ENCODE data around the gene HTR3A. TPM values are rescaled to one million over a fixed set of nuclear protein-coding genes. Genes with fewer than 3 reads are reported as not detected.
A peak's percentile ranks its signal among the peaks of the same experiment; 100 is the strongest.

Gene HTR3A
- polyA plus RNA-seq, 1 donor from 2014 or later = 11.3 TPM

GRCh38 chr11:113954235-113954634 lies 20.7 kb upstream of the HTR3A start:
- Mint-ChIP-seq H3K4me3 (no peak overlapping the region), H3K27ac (no peak overlapping the region), H3K4me1 (peaks cover 0 to 5% (median 2%) of the 10 kb centered on the region in 3 donors), H3K9me3 (no peaks in the 10 kb centered on the region), H3K36me3 (peaks cover 3% of the 10 kb centered on the region), H3K27me3 (peaks cover 2% of the 10 kb centered on the region)

DNA sequence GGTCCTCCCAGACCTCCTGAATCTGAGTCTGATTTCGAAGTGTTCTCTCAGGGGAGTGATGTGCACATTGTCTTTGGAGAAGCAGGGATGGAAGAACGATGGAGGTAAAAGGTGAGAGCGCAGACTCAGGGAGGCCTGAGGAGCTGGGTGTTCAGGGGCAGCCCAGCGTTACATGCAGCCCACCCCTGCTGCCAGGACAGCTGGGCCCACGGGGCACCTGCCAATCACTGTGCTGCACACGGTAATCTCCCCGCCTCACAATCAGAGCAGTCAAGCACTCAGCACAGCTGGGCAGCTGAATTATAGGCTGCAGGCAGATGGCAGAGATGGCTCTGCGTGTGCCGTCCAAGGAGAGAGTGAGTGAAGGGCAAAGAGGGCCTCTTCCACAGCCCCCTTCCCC lies 17.9 kb upstream of the HTR3A start:
- Mint-ChIP-seq H3K27ac (no peak overlapping the region), H3K4me3 (no peak overlapping the region), H3K27me3 (peaks cover 2% of the 10 kb centered on the region), H3K36me3 (no peaks in the 10 kb centered on the region), H3K4me1 (peaks cover 0 to 4% (median 0%) of the 10 kb centered on the region in 3 donors), H3K9me3 (no peaks in the 10 kb centered on the region)

DNA sequence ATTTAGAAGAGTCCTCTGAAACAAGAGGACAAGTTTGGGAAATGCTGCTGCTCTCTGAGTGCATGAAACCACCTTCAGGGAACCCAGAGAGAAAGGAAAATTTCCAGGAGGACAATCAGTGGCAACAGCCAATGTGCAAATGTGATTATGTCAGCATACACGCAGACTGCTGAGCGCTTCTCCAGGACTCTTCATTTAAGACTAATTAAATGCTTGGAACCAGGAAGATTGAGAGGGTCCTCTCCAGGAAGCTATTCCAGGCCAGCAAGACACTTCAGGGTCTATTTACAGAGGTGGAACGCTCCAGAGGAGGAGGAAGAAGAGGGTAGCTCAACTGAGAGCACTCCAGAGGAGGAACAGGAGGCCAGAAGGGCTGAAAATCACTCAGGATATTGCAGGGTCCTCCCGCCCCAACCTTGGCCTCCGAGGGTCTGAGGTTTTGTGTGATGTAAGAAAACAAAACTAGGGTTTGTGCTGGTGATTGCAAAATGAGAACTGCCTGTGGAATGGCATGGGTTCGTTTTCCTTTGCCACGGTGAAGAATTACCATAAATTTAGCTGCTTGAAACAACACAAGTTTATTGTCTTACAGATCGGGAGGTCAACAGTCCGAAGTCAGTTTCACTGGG lies 14.1 kb upstream of the HTR3A start:
- no peak overlapping the region for H3K27ac Mint-ChIP-seq
- H3K4me3 Mint-ChIP-seq = peak overlapping the region in 1 of 4 donors; percentile 55
- H3K36me3 Mint-ChIP-seq = no peaks in the 10 kb centered on the region
- H3K9me3 Mint-ChIP-seq = no peaks in the 10 kb centered on the region
- peaks cover 2% of the 10 kb centered on the region for H3K27me3 Mint-ChIP-seq
- peaks cover 0 to 4% (median 1%) of the 10 kb centered on the region in 3 donors for H3K4me1 Mint-ChIP-seq

- no peaks in the 10 kb centered on the region for H3K9me3 Mint-ChIP-seq
- peaks cover 9 to 15% (median 10%) of the 10 kb centered on the region in 3 donors for H3K4me1 Mint-ChIP-seq
- no peaks in the 10 kb centered on the region for H3K27me3 Mint-ChIP-seq
- no peak overlapping the region for H3K27ac Mint-ChIP-seq
- no peaks in the 10 kb centered on the region for H3K36me3 Mint-ChIP-seq
- no peak overlapping the region for H3K4me3 Mint-ChIP-seq
Observed at GRCh38 chr11:113967361-113967760, 7.5 kb upstream of the HTR3A start.

DNA sequence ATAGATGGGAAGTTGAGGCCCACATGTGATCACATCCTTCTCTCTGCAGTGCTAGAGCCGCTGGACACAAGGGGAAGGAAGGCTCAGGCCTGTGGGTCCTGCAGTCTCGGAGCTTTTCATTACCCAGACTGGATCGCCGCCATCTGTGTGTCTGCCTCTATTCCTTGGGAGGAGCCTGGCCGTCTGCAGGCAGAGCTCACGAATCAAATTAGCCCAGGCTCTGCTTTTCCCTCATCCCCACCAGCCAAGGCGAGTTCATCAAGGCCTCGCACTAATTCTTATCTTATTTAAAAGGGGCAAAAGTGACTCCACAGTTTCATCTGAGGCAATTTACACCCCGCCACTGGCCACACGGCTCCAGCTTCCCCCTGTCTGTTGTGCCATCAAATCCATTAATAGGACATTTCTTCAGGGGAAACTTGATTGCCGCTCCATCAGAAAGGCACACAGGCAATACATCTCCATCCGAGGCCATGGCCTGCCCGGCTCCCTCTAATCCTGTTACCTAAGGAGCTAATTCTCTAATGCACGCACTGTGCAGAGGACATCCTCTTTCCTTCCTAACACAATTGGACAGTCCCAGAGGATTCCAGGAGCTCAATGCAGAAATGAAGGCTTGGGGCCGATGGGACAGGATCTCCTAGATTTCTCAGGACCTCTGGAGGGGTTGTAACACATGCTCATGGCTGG lies 3.3 kb upstream of the HTR3A start:
- no peak overlapping the region for H3K27ac Mint-ChIP-seq
- no peaks in the 10 kb centered on the region for H3K9me3 Mint-ChIP-seq
- H3K4me1 Mint-ChIP-seq = peaks cover 21 to 44% (median 31%) of the 10 kb centered on the region in 3 donors
- H3K36me3 Mint-ChIP-seq = no peaks in the 10 kb centered on the region
- no peak overlapping the region for H3K4me3 Mint-ChIP-seq
- no peaks in the 10 kb centered on the region for H3K27me3 Mint-ChIP-seq

- Mint-ChIP-seq H3K27me3 (no peaks in the 10 kb centered on the region), H3K36me3 (no peaks in the 10 kb centered on the region), H3K27ac (peak overlapping the region; percentile 96 to 100 (median 99)), H3K9me3 (no peaks in the 10 kb centered on the region), H3K4me1 (peaks cover 36 to 70% (median 52%) of the 10 kb centered on the region in 3 donors), H3K4me3 (peak overlapping the region; percentile 70 to 90 (median 82))
Observed at GRCh38 chr11:113977071-113977490, 2.2 kb downstream of the HTR3A start.

- no peaks in the 10 kb centered on the region for H3K9me3 Mint-ChIP-seq
- no peaks in the 10 kb centered on the region for H3K36me3 Mint-ChIP-seq
- peak overlapping the region; percentile 96 to 100 (median 99) for H3K27ac Mint-ChIP-seq
- H3K4me3 Mint-ChIP-seq = peak overlapping the region; percentile 70 to 90 (median 82)
- no peaks in the 10 kb centered on the region for H3K27me3 Mint-ChIP-seq
- peaks cover 32 to 67% (median 55%) of the 10 kb centered on the region in 3 donors for H3K4me1 Mint-ChIP-seq
Observed at GRCh38 chr11:113977701-113978100, 2.8 kb downstream of the HTR3A start.

DNA sequence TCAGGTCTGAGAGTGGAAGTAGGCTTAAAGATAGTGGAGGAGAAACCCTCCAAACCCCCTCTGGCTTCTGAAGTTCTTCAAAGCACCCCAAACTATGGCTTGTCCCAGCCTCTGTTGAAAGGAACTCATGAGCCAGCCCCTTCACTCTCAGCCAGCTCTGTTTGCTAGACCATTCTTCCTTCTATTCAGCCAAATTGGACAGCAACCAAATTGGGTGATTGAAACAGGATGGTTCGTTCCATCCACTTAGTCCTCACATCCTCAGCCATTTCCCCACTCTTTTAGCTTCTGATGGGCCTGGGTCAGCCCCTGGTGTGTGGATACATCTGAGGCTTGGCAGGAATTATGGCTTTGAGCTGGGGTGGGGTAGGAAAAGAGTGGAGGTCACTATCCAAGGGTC lies 4.5 kb downstream of the HTR3A start:
- Mint-ChIP-seq H3K27ac (no peak overlapping the region), H3K9me3 (no peaks in the 10 kb centered on the region), H3K36me3 (peaks cover 7% of the 10 kb centered on the region), H3K4me3 (peak overlapping the region in 1 of 4 donors; percentile 78), H3K27me3 (no peaks in the 10 kb centered on the region), H3K4me1 (peaks cover 38 to 62% (median 57%) of the 10 kb centered on the region in 3 donors)

- Mint-ChIP-seq H3K36me3 (peaks cover 8% of the 10 kb centered on the region), H3K4me1 (peaks cover 42 to 55% (median 54%) of the 10 kb centered on the region in 3 donors), H3K27ac (peak overlapping the region in 1 of 3 donors; percentile 57), H3K9me3 (no peaks in the 10 kb centered on the region), H3K4me3 (peak overlapping the region; percentile 37 to 86 (median 56)), H3K27me3 (no peaks in the 10 kb centered on the region)
Observed at GRCh38 chr11:113980785-113981184, 5.9 kb downstream of the HTR3A start.

GRCh38 chr11:113982306-113982705 lies 7.4 kb downstream of the HTR3A start:
- Mint-ChIP-seq H3K4me1 (peaks cover 29 to 40% (median 39%) of the 10 kb centered on the region in 3 donors), H3K27ac (no peak overlapping the region), H3K4me3 (peak overlapping the region in 1 of 4 donors; percentile 24), H3K9me3 (no peaks in the 10 kb centered on the region), H3K36me3 (peaks cover 10% of the 10 kb centered on the region), H3K27me3 (no peaks in the 10 kb centered on the region)

DNA sequence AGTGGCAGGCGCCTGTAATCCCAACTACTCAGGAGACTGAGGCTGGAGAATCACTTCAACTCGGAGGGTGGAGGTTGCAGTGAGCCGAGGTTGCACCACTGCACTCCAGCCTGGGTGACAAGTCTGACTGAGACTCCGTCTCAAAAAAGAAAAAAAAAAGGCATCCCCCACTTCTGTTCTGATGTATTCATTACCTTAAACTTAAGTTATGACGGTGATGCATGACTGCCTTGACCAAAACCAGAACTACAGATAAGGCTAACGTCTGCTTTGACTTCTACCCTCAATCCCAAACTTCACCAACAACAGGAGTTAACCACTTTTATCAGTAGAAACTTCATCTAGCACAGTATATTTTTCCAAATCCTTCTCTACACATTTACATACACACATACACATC lies 9.9 kb downstream of the HTR3A start:
- Mint-ChIP-seq H3K4me3 (peak overlapping the region in 1 of 4 donors; percentile 49), H3K36me3 (peaks cover 12% of the 10 kb centered on the region), H3K4me1 (peaks cover 20 to 33% (median 23%) of the 10 kb centered on the region in 3 donors), H3K27me3 (no peaks in the 10 kb centered on the region), H3K27ac (no peak overlapping the region), H3K9me3 (peaks cover 0 to 1% (median 0%) of the 10 kb centered on the region in 3 donors)

- peaks cover 12% of the 10 kb centered on the region for H3K36me3 Mint-ChIP-seq
- H3K27me3 Mint-ChIP-seq = no peaks in the 10 kb centered on the region
- peaks cover 0 to 1% (median 0%) of the 10 kb centered on the region in 3 donors for H3K9me3 Mint-ChIP-seq
Observed at GRCh38 chr11:113985906-113986305, 11.0 kb downstream of the HTR3A start.

GRCh38 chr11:113986351-113987140 lies 11.6 kb downstream of the HTR3A start:
- H3K9me3 Mint-ChIP-seq = peaks cover 0 to 1% (median 0%) of the 10 kb centered on the region in 3 donors
- peaks cover 8 to 18% (median 11%) of the 10 kb centered on the region in 3 donors for H3K4me1 Mint-ChIP-seq
- peak overlapping the region in 1 of 3 donors; percentile 50 for H3K27ac Mint-ChIP-seq
- no peaks in the 10 kb centered on the region for H3K27me3 Mint-ChIP-seq
- no peak overlapping the region for H3K4me3 Mint-ChIP-seq
- H3K36me3 Mint-ChIP-seq = peaks cover 12% of the 10 kb centered on the region

More at GRCh38 chr11:113985906-113986305, 11.0 kb downstream of the HTR3A start:
- H3K27ac Mint-ChIP-seq = no peak overlapping the region
- H3K4me3 Mint-ChIP-seq = peak overlapping the region in 1 of 4 donors; percentile 32
- H3K4me1 Mint-ChIP-seq = peaks cover 11 to 22% (median 12%) of the 10 kb centered on the region in 3 donors

- Mint-ChIP-seq H3K9me3 (peaks cover 0 to 1% (median 0%) of the 10 kb centered on the region in 3 donors), H3K4me3 (no peak overlapping the region)
Observed at GRCh38 chr11:113989381-113989780, 14.5 kb downstream of the HTR3A start.

GRCh38 chr11:113989916-113990315 lies 15.0 kb downstream of the HTR3A start:
- Mint-ChIP-seq H3K27ac (no peak overlapping the region), H3K36me3 (peaks cover 5% of the 10 kb centered on the region), H3K4me1 (peaks cover 2 to 5% (median 2%) of the 10 kb centered on the region in 3 donors), H3K4me3 (no peak overlapping the region), H3K27me3 (peaks cover 2% of the 10 kb centered on the region), H3K9me3 (peaks cover 0 to 1% (median 0%) of the 10 kb centered on the region in 3 donors)

More at GRCh38 chr11:113989381-113989780, 14.5 kb downstream of the HTR3A start:
- Mint-ChIP-seq H3K4me1 (peaks cover 4 to 8% (median 4%) of the 10 kb centered on the region in 3 donors), H3K27me3 (peaks cover 2% of the 10 kb centered on the region), H3K27ac (no peak overlapping the region), H3K36me3 (peaks cover 5% of the 10 kb centered on the region)

All from IgD-negative memory B cell (primary cell).